PC-3 (cell line): ENCODE data around the gene ATF6B. TPM values are rescaled to one million over a fixed set of nuclear protein-coding genes. Genes with fewer than 3 reads are reported as not detected.

ENCODE experiments used
- ATAC-seq: fragments of 200-7000 bp; cut with Tn5 transposase; 2 replicates; pipeline ENCODE4 v1.9.1; 2020; ENCODE audit warnings: mild to moderate bottlenecking, moderate library complexity
- BruUV-seq: library from RNA; stranded (reverse); fragments of 400-500 nt; replicated peaks from 2 replicates; lab custom pipeline; 2021; lab: Mats Ljungman, UMichigan
- CTCF ChIA-PET: fragments of 300-600 bp; sonication (Branson Sonifier 250); formaldehyde crosslinking; loops from one replicate; lab custom pipeline; 2022; ENCODE audit warnings: antibody characterized with exemption; lab: Charles Lee
- POLR2A ChIA-PET: fragments of 300-600 bp; sonication (Branson Sonifier 250); formaldehyde crosslinking; loops from one replicate; lab custom pipeline; 2022; ENCODE audit warnings: antibody characterized with exemption; ENCODE audit not compliant: unreplicated experiment; lab: Charles Lee
- DNase-seq: peaks from one replicate; pipeline ENCODE4 v3.0.0-alpha.2; 2015
- H2AFZ ChIP-seq: fragments of 300-600 bp; sonication (generic); 2 replicates; pipeline ENCODE4 v1.6.0; 2016; ENCODE audit warnings: antibody characterized with exemption, low read length
- H3F3A ChIP-seq: fragments of 300-600 bp; sonication (generic); one replicate; pipeline ENCODE4 v1.6.0; 2017; ENCODE audit warnings: antibody characterized with exemption, low read length, control low read depth, mild to moderate bottlenecking; ENCODE audit not compliant: unreplicated experiment
- H3K27ac ChIP-seq: fragments of 300-600 bp; sonication (generic); 2 replicates; pipeline ENCODE4 v1.5.1; 2016; ENCODE audit warnings: mild to moderate bottlenecking, low read length
- H3K27me3 ChIP-seq: fragments of 300-600 bp; sonication (generic); 2 replicates; pipeline ENCODE4 v1.6.1; 2016; ENCODE audit warnings: low read length, mixed read lengths
- H3K36me3 ChIP-seq: fragments of 300-600 bp; sonication (generic); 2 replicates; pipeline ENCODE4 v1.6.1; 2016; ENCODE audit warnings: low read depth, mixed run types, low read length, mixed read lengths
- H3K4me1 ChIP-seq: fragments of 300-600 bp; sonication (generic); 2 replicates; pipeline ENCODE4 v1.5.1; 2016; ENCODE audit warnings: low read length; ENCODE audit not compliant: insufficient read depth
- H3K4me2 ChIP-seq: fragments of 300-600 bp; sonication (generic); 2 replicates; pipeline ENCODE4 v1.6.0; 2016; ENCODE audit warnings: low read length
- H3K4me3 ChIP-seq: fragments of 300-600 bp; sonication (generic); 2 replicates; pipeline ENCODE4 v1.5.1; 2016; ENCODE audit warnings: mild to moderate bottlenecking, low read length, mixed read lengths
- H3K79me2 ChIP-seq: fragments of 300-600 bp; sonication (generic); 2 replicates; pipeline ENCODE4 v1.6.1; 2017; ENCODE audit warnings: low read length, mixed read lengths
- H3K9ac ChIP-seq: fragments of 300-600 bp; sonication (generic); 2 replicates; pipeline ENCODE4 v1.6.0; 2016; ENCODE audit warnings: mild to moderate bottlenecking, low read length
- H3K9me2 ChIP-seq: fragments of 300-600 bp; sonication (generic); replicated peaks from 2 replicates; pipeline ENCODE4 v1.6.1; 2016; ENCODE audit warnings: mixed run types, low read length, mixed read lengths
- H3K9me3 ChIP-seq: fragments of 300-600 bp; sonication (generic); 2 replicates; pipeline ENCODE4 v1.6.1; 2016; ENCODE audit warnings: low read length, mixed read lengths
- H4K20me1 ChIP-seq: fragments of 300-600 bp; sonication (generic); 2 replicates; pipeline ENCODE4 v1.6.1; 2016; ENCODE audit warnings: low read length, mixed read lengths
- EZH2 ChIP-seq: fragments of 300-600 bp; sonication (generic); IDR thresholded peaks from one replicate; pipeline ENCODE4 v1.6.1; 2017; ENCODE audit warnings: antibody characterized with exemption, mild to moderate bottlenecking, low read length; ENCODE audit not compliant: unreplicated experiment
- EZH2phosphoT487 ChIP-seq: fragments of 300-600 bp; sonication (generic); IDR thresholded peaks from 2 replicates; pipeline ENCODE4 v1.6.1; 2018; ENCODE audit warnings: mild to moderate bottlenecking, antibody characterized with exemption, low read length, borderline replicate concordance
- intact Hi-C: fragments of 100-400 bp; cut with micrococcal nuclease; formaldehyde crosslinking; loops from 2 replicates; pipeline ENCODE4 v1.9.0; 2023
- total RNA-seq: library from RNA; depleted of rRNA; stranded (reverse); fragments of >200 nt; gene quantifications from 2 replicates; pipeline ENCODE4 v1.2.3, GENCODE V29; 2014
- TF ChIP-seq, protein P1 (sequence below): fragments of 300-600 bp; sonication (generic); conservative IDR thresholded peaks from 2 replicates; pipeline ENCODE4 v1.5.1; 2017; ENCODE audit warnings: antibody characterized with exemption, low read depth, mild to moderate bottlenecking, low read length

Gene ATF6B
- total RNA-seq, 1 experiment from 2014 or later = 33.4 TPM

DNA sequence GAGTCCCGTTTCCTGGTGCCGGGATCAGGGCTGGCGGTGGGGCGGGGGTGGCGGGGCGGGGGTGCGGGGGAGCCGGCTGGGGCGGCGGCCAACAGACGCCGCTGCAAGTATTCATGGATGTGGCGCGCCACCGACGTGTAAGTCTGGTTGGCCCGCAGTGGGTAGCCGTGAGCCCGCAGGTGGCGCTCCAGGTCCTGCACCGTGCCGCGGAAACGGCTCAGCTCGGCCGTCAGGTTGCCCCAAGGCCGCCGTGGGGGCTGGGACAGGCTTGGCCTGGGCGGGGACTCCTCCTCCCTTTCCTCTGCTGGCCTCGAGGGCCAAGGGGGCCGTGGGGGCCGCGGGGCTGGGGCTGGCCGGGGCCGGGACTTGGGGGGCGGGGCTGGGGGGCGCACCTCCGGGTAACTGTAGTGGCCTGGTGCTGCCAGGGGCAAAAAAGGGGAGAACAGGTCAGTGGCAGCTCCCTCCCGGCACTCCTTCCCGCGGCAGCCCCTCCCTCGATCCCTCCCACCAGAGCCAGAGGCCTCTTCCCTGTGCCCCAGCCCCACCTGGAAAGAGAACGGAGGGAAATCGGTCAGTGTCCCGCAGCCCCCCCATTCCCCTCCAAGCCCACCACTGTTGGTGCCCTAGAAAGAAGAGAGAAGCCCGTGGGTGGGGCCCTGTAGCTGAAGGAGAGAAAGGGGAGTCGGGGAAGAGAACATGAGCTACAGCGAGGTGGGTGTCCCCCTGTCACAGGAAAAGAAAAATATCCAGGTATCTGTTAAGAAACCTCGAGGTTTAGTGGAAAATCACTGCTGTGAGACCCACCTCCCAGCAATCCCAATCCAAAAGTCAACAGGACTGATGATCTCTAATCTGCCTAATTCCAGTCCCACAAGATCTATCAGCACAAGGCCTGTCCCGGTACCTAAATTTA is 40.2 kb downstream of the ATF6B start:
- intact Hi-C loops = loop anchor here (1.0 to 10.0 kb wide), 3 partner anchors 26 to 113 kb away; partner anchors contain the start of gene DXO
- no peaks in the 10 kb centered on the region for H3F3A ChIP-seq
- BruUV-seq = TSS peak; percentile 31
- peak; percentile 88 for DNase-seq
- H3K4me1 ChIP-seq = peaks cover 31% of the 10 kb centered on the region
- CTCF ChIA-PET = interaction anchor here (0.5 to 1.2 kb wide), 3 partner anchors 21 to 31 kb away, joined by 3 read pairs; partner anchors contain the start of gene TNXB
- H3K36me3 ChIP-seq = no peaks in the 10 kb centered on the region
- H3K4me3 ChIP-seq = no peak overlapping the region
- TF ChIP-seq, protein P1, sequence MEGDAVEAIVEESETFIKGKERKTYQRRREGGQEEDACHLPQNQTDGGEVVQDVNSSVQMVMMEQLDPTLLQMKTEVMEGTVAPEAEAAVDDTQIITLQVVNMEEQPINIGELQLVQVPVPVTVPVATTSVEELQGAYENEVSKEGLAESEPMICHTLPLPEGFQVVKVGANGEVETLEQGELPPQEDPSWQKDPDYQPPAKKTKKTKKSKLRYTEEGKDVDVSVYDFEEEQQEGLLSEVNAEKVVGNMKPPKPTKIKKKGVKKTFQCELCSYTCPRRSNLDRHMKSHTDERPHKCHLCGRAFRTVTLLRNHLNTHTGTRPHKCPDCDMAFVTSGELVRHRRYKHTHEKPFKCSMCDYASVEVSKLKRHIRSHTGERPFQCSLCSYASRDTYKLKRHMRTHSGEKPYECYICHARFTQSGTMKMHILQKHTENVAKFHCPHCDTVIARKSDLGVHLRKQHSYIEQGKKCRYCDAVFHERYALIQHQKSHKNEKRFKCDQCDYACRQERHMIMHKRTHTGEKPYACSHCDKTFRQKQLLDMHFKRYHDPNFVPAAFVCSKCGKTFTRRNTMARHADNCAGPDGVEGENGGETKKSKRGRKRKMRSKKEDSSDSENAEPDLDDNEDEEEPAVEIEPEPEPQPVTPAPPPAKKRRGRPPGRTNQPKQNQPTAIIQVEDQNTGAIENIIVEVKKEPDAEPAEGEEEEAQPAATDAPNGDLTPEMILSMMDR = peak; percentile 54
- TF ChIP-seq EZH2 = no peak
- TF ChIP-seq EZH2phosphoT487 = no peak
- H3K27me3 ChIP-seq = no peaks in the 10 kb centered on the region
- H3K79me2 ChIP-seq = no peaks in the 10 kb centered on the region
- H3K9me2 ChIP-seq = no peaks in the 10 kb centered on the region
- no peak overlapping the region for H3K27ac ChIP-seq
- POLR2A ChIA-PET = no interaction called here
- H2AFZ ChIP-seq = 0 out of 2 replicates have a peak overlapping the region, but pooled peaks have one; percentile 56
- H3K4me2 ChIP-seq = 0 out of 2 replicates have a peak overlapping the region, but pooled peaks have one; percentile 9
- H4K20me1 ChIP-seq = no peaks in the 10 kb centered on the region
- H3K9ac ChIP-seq = no peak overlapping the region
- peak; percentile 71 for ATAC-seq
- no peaks in the 10 kb centered on the region for H3K9me3 ChIP-seq

DNA sequence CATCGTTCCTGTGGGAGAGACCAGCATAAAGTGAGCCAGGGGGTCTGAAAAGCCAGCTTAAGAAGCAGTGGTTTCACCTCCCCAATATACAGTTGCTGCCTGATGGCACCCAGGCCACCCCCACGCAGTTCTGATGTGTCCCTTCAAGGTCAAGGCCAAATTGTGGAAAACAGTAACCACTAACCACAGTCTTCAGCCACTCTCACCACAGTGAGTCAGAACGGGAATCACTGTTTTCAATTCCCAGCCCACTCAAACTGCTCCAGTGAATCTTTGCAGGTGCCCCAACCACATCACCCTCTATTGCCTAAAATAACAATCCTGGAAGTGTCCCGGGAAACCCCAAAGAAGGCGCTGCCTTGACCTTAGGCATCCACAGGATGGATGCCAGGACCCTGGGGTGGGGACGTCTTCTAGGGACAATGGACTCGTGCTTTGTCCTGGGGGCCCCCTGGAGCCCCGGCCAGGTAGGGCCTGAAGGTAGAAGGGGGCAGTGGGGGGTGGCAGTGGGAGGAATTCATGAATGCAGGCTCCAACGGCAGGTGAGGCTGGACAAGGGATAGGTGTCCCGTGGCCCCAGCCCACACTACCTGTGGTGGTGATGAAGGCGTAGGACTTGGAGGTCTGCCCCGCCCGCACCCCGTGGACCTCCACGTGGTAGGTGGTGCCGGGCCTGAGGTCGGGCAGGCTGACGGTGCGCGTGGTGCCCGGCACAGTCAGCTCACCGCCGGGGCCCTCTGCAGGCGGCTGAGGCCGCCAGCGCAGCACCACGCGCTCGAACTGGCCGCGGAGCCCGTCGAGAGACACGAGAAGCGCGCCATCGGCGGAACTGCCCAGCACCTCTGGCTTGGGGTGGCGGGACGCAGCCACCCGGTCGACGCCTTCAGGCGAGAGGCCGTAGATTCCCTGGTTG is 41.1 kb downstream of the ATF6B start:
- peak overlapping the region; percentile 56 for H2AFZ ChIP-seq
- peak overlapping the region; percentile 74 for H3K27ac ChIP-seq
- H3K4me2 ChIP-seq = peak overlapping the region; percentile 69

More for the DNA sequence above, 41.1 kb downstream of the ATF6B start:
- Histone ChIP-seq H3K79me2 (no peaks in the 10 kb centered on the region), H3K9ac (peak overlapping the region; percentile 34), H3K27me3 (no peaks in the 10 kb centered on the region), H3K9me2 (no peaks in the 10 kb centered on the region), H3K9me3 (no peaks in the 10 kb centered on the region), H3K36me3 (no peaks in the 10 kb centered on the region), H3K4me1 (peaks cover 40% of the 10 kb centered on the region), H3F3A (no peaks in the 10 kb centered on the region), H4K20me1 (no peaks in the 10 kb centered on the region), H3K4me3 (peak overlapping the region; percentile 27; the same call in 1 of the 2 replicates)
- ATAC-seq (peak; percentile 9), DNase-seq (peak; percentile 79)
- no peak for TF ChIP-seq EZH2
- TF ChIP-seq EZH2phosphoT487 = peak; percentile 72
- TF ChIP-seq, protein P1 = peak; percentile 18; the same call in 1 of the 2 replicates
- CTCF ChIA-PET = interaction anchor here (0.5 to 1.2 kb wide), 4 partner anchors 22 to 32 kb away, joined by 3 to 5 read pairs (median 3); partner anchors contain the start of gene TNXB
- intact Hi-C loops = loop anchor here (1.0 to 10.0 kb wide), 4 partner anchors 27 to 112 kb away; partner anchors contain the start of genes DXO and PPT2
- POLR2A ChIA-PET = no interaction called here
- no TSS peak for BruUV-seq
